ENCODE results near the gene CRYGD. TPM values are rescaled to one million over a fixed set of nuclear protein-coding genes. Genes with fewer than 3 reads are reported as not detected.
"Not testable (repeated sequence)": the region's sequence is repeated elsewhere in the genome, so short reads cannot be mapped to it uniquely, and the experiment has no call there.

Gene CRYGD
- total RNA-seq, 2 experiments from 2014 or later: not detected

DNA sequence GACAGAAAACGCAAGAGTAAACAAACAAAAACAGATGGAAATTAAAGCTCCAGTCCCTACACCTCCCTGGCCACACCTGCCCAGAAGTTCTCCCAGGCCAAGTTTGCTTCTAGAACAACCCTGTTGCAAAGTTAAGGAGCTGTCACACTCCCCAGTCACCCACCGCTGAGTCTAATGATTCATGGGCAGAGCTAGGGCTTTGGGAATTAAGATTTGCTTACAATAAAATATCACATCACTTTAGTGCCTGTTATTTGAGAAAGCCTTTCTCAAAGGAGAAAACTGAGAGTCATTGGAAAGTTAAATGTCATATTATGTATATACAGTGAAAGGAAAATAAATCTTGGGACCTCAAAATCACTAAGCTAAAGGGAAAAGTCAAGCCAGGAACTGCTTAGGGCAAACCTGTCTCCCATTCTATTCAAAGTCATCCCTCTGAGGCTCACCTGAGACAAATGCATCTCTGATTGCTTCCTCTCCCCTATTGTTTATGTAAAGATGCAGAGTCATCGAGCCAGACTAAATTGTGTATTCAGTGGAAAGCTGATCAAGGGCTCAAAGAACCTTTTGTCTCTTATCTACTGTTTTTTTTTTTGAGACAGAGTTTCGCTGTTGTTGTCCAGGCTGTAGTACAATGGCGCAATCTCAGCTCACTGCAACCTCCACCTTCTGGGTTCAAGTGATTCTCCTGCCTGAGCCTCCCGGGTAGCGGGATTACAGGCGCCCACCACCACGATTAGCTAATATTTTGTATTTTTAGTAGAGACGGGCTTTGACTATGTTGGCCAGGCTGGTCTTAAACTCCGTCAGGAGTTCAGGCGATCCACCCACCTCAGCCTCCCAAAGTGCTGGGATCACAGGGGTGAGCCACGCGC, 18.8 kb upstream of the CRYGD start:
- Histone ChIP-seq H3K27me3 (ENCODE audit: control insufficient read depth in 1 of 2, insufficient read depth in 2 of 2, low read length in 2 of 2) (no peaks in the 10 kb centered on the region), H3K4me3 (ENCODE audit: low read length) (no peak overlapping the region), H3K36me3 (ENCODE audit: insufficient read depth, low read length) (no peaks in the 10 kb centered on the region), H3K27ac (ENCODE audit: low read depth in 1 of 2, low read length in 2 of 2) (no peak overlapping the region), H3K9me3 (ENCODE audit: control insufficient read depth in 1 of 2, insufficient read depth in 1 of 2, low read length in 2 of 2) (peaks cover 0 to 3% of the 10 kb centered on the region in 2 experiments), H3K4me1 (ENCODE audit: insufficient read depth, low read length) (no peaks in the 10 kb centered on the region)
- H3K27me3 Mint-ChIP-seq: no peaks in the 10 kb centered on the region
- H3K27ac Mint-ChIP-seq: no peak overlapping the region
- H3K4me3 Mint-ChIP-seq: no peak overlapping the region
- intact Hi-C loops (cut with DNase I, micrococcal nuclease): no loop called here
- no peaks in the 10 kb centered on the region for H3K9me3 Mint-ChIP-seq
- DNase-seq (no peak), ATAC-seq (ENCODE audit: poor library complexity) (no peak)
- no peaks in the 10 kb centered on the region for H3K4me1 Mint-ChIP-seq (ENCODE audit: low read depth)
- TF ChIP-seq, protein P1, sequence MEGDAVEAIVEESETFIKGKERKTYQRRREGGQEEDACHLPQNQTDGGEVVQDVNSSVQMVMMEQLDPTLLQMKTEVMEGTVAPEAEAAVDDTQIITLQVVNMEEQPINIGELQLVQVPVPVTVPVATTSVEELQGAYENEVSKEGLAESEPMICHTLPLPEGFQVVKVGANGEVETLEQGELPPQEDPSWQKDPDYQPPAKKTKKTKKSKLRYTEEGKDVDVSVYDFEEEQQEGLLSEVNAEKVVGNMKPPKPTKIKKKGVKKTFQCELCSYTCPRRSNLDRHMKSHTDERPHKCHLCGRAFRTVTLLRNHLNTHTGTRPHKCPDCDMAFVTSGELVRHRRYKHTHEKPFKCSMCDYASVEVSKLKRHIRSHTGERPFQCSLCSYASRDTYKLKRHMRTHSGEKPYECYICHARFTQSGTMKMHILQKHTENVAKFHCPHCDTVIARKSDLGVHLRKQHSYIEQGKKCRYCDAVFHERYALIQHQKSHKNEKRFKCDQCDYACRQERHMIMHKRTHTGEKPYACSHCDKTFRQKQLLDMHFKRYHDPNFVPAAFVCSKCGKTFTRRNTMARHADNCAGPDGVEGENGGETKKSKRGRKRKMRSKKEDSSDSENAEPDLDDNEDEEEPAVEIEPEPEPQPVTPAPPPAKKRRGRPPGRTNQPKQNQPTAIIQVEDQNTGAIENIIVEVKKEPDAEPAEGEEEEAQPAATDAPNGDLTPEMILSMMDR (IDR thresholded peaks at IDR 0.05): no peak
- CTCF ChIA-PET: no interaction called here
- no peaks in the 10 kb centered on the region for H3K36me3 Mint-ChIP-seq (ENCODE audit: low read depth)
- POLR2A ChIA-PET: interaction anchor here (0.6 kb wide), 1 partner anchor 156 kb away, joined by 3 read pairs; no protein-coding TSS in a partner anchor

GRCh38 chr2:208142240-208142924, 18.1 kb upstream of the CRYGD start:
- ChIA-PET CTCF (no interaction called here), POLR2A (no interaction called here)
- intact Hi-C loops (cut with DNase I, micrococcal nuclease): no loop called here
- no peak overlapping the region for H3K27ac Mint-ChIP-seq
- H3K4me1 Mint-ChIP-seq (ENCODE audit: low read depth): no peaks in the 10 kb centered on the region
- H3K27me3 ChIP-seq (ENCODE audit: control insufficient read depth in 1 of 2, insufficient read depth in 2 of 2, low read length in 2 of 2): no peaks in the 10 kb centered on the region
- ATAC-seq (ENCODE audit: poor library complexity) (no peak), DNase-seq (no peak)
- no peak overlapping the region for H3K4me3 ChIP-seq (ENCODE audit: low read length)
- no peaks in the 10 kb centered on the region for H3K36me3 ChIP-seq (ENCODE audit: insufficient read depth, low read length)
- peaks cover 0 to 3% of the 10 kb centered on the region in 2 experiments for H3K9me3 ChIP-seq (ENCODE audit: control insufficient read depth in 1 of 2, insufficient read depth in 1 of 2, low read length in 2 of 2)
- H3K36me3 Mint-ChIP-seq (ENCODE audit: low read depth): no peaks in the 10 kb centered on the region
- TF ChIP-seq, protein P1 (IDR thresholded peaks at IDR 0.05): no peak
- H3K4me3 Mint-ChIP-seq: no peak overlapping the region
- no peaks in the 10 kb centered on the region for H3K9me3 Mint-ChIP-seq
- H3K27ac ChIP-seq (ENCODE audit: low read depth in 1 of 2, low read length in 2 of 2): no peak overlapping the region
- H3K27me3 Mint-ChIP-seq: no peaks in the 10 kb centered on the region
- H3K4me1 ChIP-seq (ENCODE audit: insufficient read depth, low read length): no peaks in the 10 kb centered on the region

DNA sequence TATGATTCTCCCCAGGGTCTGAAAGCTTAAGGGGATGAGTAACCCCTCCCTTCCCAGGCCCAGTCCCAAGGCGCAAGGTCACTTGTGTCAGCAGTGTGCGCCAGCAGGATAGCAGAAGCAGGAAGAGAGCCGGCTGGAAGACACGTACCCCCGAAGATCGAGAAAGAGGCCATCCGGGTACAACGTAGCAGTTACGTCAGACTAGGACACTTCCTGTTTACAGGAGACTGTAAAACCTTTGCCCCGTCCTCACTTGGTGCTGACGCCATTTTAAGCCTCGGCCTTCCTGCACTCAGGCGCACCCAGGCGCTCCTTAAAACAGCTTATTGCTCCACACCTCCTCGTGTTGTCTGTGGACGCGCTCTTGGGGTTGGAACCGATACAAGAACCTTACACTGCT, 15.1 kb upstream of the CRYGD start:
- ATAC-seq (ENCODE audit: poor library complexity): no peak
- Histone ChIP-seq H3K9me3 (ENCODE audit: control insufficient read depth in 1 of 2, insufficient read depth in 1 of 2, low read length in 2 of 2) (peaks cover 0 to 6% of the 10 kb centered on the region in 2 experiments), H3K4me1 (ENCODE audit: insufficient read depth, low read length) (peaks cover 7% of the 10 kb centered on the region), H3K27me3 (ENCODE audit: control insufficient read depth in 1 of 2, insufficient read depth in 2 of 2, low read length in 2 of 2) (no peaks in the 10 kb centered on the region), H3K27ac (ENCODE audit: low read depth in 1 of 2, low read length in 2 of 2) (no peak overlapping the region), H3K36me3 (ENCODE audit: insufficient read depth, low read length) (no peaks in the 10 kb centered on the region), H3K4me3 (ENCODE audit: low read length) (no peak overlapping the region)
- intact Hi-C loops (cut with DNase I, micrococcal nuclease): no loop called here
- no peaks in the 10 kb centered on the region for H3K9me3 Mint-ChIP-seq
- no peak for DNase-seq
- CTCF ChIA-PET: no interaction called here
- POLR2A ChIA-PET: no interaction called here
- H3K27me3 Mint-ChIP-seq: no peaks in the 10 kb centered on the region
- no peak overlapping the region for H3K4me3 Mint-ChIP-seq
- TF ChIP-seq, protein P1 (IDR thresholded peaks at IDR 0.05): no peak
- no peaks in the 10 kb centered on the region for H3K36me3 Mint-ChIP-seq (ENCODE audit: low read depth)
- H3K27ac Mint-ChIP-seq: no peak overlapping the region
- H3K4me1 Mint-ChIP-seq (ENCODE audit: low read depth): peaks cover 12% of the 10 kb centered on the region

DNA sequence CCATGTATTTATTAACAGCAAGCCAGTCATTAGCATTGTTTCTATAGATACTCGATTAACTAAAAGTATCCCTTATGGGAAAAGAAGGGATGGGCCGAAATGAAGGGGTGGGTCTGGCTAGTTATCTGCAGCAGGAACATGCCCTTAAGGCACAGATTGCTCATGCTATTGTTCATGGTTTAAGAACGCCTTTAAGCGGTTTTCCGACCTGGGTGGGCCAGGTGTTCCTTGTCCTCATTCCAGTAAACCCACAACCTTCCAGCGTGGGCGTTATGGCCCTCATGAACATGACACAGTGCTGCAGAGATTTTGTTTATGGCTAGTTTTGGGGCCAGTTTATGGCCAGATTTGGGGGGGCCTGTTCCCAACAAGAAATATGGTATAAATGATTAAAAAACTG, 14.0 kb upstream of the CRYGD start:
- H3K27me3 ChIP-seq (ENCODE audit: control insufficient read depth in 1 of 2, insufficient read depth in 2 of 2, low read length in 2 of 2); H3K9me3 ChIP-seq (ENCODE audit: control insufficient read depth in 1 of 2, insufficient read depth in 1 of 2, low read length in 2 of 2); H3K4me1 ChIP-seq (ENCODE audit: insufficient read depth, low read length); H3K4me3 Mint-ChIP-seq; CTCF ChIA-PET; DNase-seq; POLR2A ChIA-PET; H3K27me3 Mint-ChIP-seq; H3K36me3 Mint-ChIP-seq (ENCODE audit: low read depth); ATAC-seq (ENCODE audit: poor library complexity); H3K9me3 Mint-ChIP-seq; H3K4me3 ChIP-seq (ENCODE audit: low read length); H3K27ac Mint-ChIP-seq; intact Hi-C loops (cut with DNase I, micrococcal nuclease); H3K27ac ChIP-seq (ENCODE audit: low read depth in 1 of 2, low read length in 2 of 2); H3K36me3 ChIP-seq (ENCODE audit: insufficient read depth, low read length): not testable (repeated sequence)
- peaks cover 12% of the 10 kb centered on the region for H3K4me1 Mint-ChIP-seq (ENCODE audit: low read depth)
